Measurements from ENCODE around the gene PLPP3. TPM values are rescaled to one million over a fixed set of nuclear protein-coding genes. Genes with fewer than 3 reads are reported as not detected.

PLPP3 gene
- total RNA-seq, 1 donor: 243 TPM

GRCh38 chr1:56535362-56535761 lies 44.0 kb downstream of the PLPP3 start:
- no peak for DNase-seq (ENCODE audit: insufficient read length, low spot score, missing footprints)
- Histone ChIP-seq H2AFZ (ENCODE audit: low read length) (no peak overlapping the region), H3K4me2 (ENCODE audit: insufficient read depth, low read length) (no peak overlapping the region), H3K9me3 (ENCODE audit: low read depth, low read length) (no peaks in the 10 kb centered on the region), H4K20me1 (ENCODE audit: insufficient read depth, low read length) (peaks cover 57% of the 10 kb centered on the region), H3K79me2 (ENCODE audit: insufficient read depth, low read length) (peaks cover 100% of the 10 kb centered on the region), H3K4me1 (ENCODE audit: insufficient read depth, low read length) (peaks cover 3% of the 10 kb centered on the region), H3K27ac (ENCODE audit: low read depth, low read length) (no peak overlapping the region), H3K27me3 (ENCODE audit: insufficient read depth, low read length) (no peaks in the 10 kb centered on the region), H3K36me3 (ENCODE audit: insufficient read depth, low read length) (peaks cover 51% of the 10 kb centered on the region), H3K4me3 (ENCODE audit: insufficient read depth, low read length) (no peak overlapping the region)
- no peak for TF ChIP-seq CTCF (IDR thresholded peaks at IDR 0.05; ENCODE audit: extremely low read depth, low read depth, low read length)

- H3K36me3 ChIP-seq (ENCODE audit: insufficient read depth, low read length): peaks cover 51% of the 10 kb centered on the region
- no peaks in the 10 kb centered on the region for H3K4me1 ChIP-seq (ENCODE audit: insufficient read depth, low read length)
- DNase-seq (ENCODE audit: insufficient read length, low spot score, missing footprints): no peak
- peaks cover 100% of the 10 kb centered on the region for H3K79me2 ChIP-seq (ENCODE audit: insufficient read depth, low read length)
- peaks cover 50% of the 10 kb centered on the region for H4K20me1 ChIP-seq (ENCODE audit: insufficient read depth, low read length)
- H3K4me2 ChIP-seq (ENCODE audit: insufficient read depth, low read length): no peak overlapping the region
- TF ChIP-seq CTCF (IDR thresholded peaks at IDR 0.05; ENCODE audit: extremely low read depth, low read depth, low read length): no peak
- no peaks in the 10 kb centered on the region for H3K9me3 ChIP-seq (ENCODE audit: low read depth, low read length)
- no peak overlapping the region for H2AFZ ChIP-seq (ENCODE audit: low read length)
- no peak overlapping the region for H3K4me3 ChIP-seq (ENCODE audit: insufficient read depth, low read length)
- H3K27ac ChIP-seq (ENCODE audit: low read depth, low read length): no peak overlapping the region
- H3K27me3 ChIP-seq (ENCODE audit: insufficient read depth, low read length): no peaks in the 10 kb centered on the region
Observed at GRCh38 chr1:56534130-56534651, 45.2 kb downstream of the PLPP3 start.

- no peak overlapping the region for H2AFZ ChIP-seq (ENCODE audit: low read length)
- no peaks in the 10 kb centered on the region for H3K27me3 ChIP-seq (ENCODE audit: insufficient read depth, low read length)
- peaks cover 100% of the 10 kb centered on the region for H3K79me2 ChIP-seq (ENCODE audit: insufficient read depth, low read length)
- TF ChIP-seq CTCF (IDR thresholded peaks at IDR 0.05; ENCODE audit: extremely low read depth, low read depth, low read length): no peak
- DNase-seq (ENCODE audit: insufficient read length, low spot score, missing footprints): no peak
- H3K4me2 ChIP-seq (ENCODE audit: insufficient read depth, low read length): no peak overlapping the region
- H4K20me1 ChIP-seq (ENCODE audit: insufficient read depth, low read length): peaks cover 49% of the 10 kb centered on the region
- H3K9me3 ChIP-seq (ENCODE audit: low read depth, low read length): no peaks in the 10 kb centered on the region
- H3K4me1 ChIP-seq (ENCODE audit: insufficient read depth, low read length): no peaks in the 10 kb centered on the region
- H3K27ac ChIP-seq (ENCODE audit: low read depth, low read length): no peak overlapping the region
- H3K36me3 ChIP-seq (ENCODE audit: insufficient read depth, low read length): peaks cover 51% of the 10 kb centered on the region
- no peak overlapping the region for H3K4me3 ChIP-seq (ENCODE audit: insufficient read depth, low read length)
Observed at GRCh38 chr1:56533621-56534020, 45.7 kb downstream of the PLPP3 start.

GRCh38 chr1:56533197-56533596 lies 46.2 kb downstream of the PLPP3 start:
- Histone ChIP-seq H3K4me2 (ENCODE audit: insufficient read depth, low read length) (no peak overlapping the region), H3K4me3 (ENCODE audit: insufficient read depth, low read length) (no peak overlapping the region)
- DNase-seq (ENCODE audit: insufficient read length, low spot score, missing footprints): no peak

More at GRCh38 chr1:56533197-56533596, 46.2 kb downstream of the PLPP3 start:
- no peaks in the 10 kb centered on the region for H3K27me3 ChIP-seq (ENCODE audit: insufficient read depth, low read length)
- peaks cover 51% of the 10 kb centered on the region for H3K36me3 ChIP-seq (ENCODE audit: insufficient read depth, low read length)
- no peak overlapping the region for H2AFZ ChIP-seq (ENCODE audit: low read length)
- H3K27ac ChIP-seq (ENCODE audit: low read depth, low read length): no peak overlapping the region
- peaks cover 45% of the 10 kb centered on the region for H4K20me1 ChIP-seq (ENCODE audit: insufficient read depth, low read length)
- H3K9me3 ChIP-seq (ENCODE audit: low read depth, low read length): no peaks in the 10 kb centered on the region
- H3K4me1 ChIP-seq (ENCODE audit: insufficient read depth, low read length): no peaks in the 10 kb centered on the region
- no peak for TF ChIP-seq CTCF (IDR thresholded peaks at IDR 0.05; ENCODE audit: extremely low read depth, low read depth, low read length)
- peaks cover 100% of the 10 kb centered on the region for H3K79me2 ChIP-seq (ENCODE audit: insufficient read depth, low read length)
